ENCODE data around the gene FARS2.

FARS2 gene

GRCh38 chr6:5459346-5459745, 198.0 kb downstream of the FARS2 start:
- in situ Hi-C loops (cut with HindIII; ENCODE audit: low sequenced_read_pairs) = no loop called here

DNA sequence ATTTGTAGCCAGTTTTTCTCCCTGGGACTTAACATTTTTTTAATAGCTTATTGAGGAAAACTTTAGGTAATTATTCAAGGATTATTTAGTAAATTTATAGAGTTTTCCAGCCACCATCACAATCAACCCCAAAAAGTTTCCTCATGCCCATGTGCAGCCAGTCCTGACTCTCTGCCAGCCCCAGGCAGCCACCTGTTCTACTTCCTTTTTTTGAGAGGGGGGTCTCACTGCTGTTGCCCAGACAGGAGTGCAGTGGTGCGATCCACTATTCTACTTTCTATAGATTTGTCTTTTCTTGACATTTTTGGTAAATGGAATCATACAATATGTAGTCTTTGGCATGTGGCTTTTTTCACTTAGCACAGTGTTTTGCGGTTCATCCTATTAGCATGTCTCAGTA, 200.1 kb downstream of the FARS2 start:
- in situ Hi-C loops (cut with HindIII; ENCODE audit: low sequenced_read_pairs) = no loop called here

GRCh38 chr6:5462856-5463255, 201.5 kb downstream of the FARS2 start:
- in situ Hi-C loops (cut with HindIII; ENCODE audit: low sequenced_read_pairs) = no loop called here

GRCh38 chr6:5463690-5464089, 202.4 kb downstream of the FARS2 start:
- in situ Hi-C loops (cut with HindIII; ENCODE audit: low sequenced_read_pairs) = no loop called here

GRCh38 chr6:5464099-5464885, 203.0 kb downstream of the FARS2 start:
- in situ Hi-C loops (cut with HindIII; ENCODE audit: low sequenced_read_pairs) = no loop called here

DNA sequence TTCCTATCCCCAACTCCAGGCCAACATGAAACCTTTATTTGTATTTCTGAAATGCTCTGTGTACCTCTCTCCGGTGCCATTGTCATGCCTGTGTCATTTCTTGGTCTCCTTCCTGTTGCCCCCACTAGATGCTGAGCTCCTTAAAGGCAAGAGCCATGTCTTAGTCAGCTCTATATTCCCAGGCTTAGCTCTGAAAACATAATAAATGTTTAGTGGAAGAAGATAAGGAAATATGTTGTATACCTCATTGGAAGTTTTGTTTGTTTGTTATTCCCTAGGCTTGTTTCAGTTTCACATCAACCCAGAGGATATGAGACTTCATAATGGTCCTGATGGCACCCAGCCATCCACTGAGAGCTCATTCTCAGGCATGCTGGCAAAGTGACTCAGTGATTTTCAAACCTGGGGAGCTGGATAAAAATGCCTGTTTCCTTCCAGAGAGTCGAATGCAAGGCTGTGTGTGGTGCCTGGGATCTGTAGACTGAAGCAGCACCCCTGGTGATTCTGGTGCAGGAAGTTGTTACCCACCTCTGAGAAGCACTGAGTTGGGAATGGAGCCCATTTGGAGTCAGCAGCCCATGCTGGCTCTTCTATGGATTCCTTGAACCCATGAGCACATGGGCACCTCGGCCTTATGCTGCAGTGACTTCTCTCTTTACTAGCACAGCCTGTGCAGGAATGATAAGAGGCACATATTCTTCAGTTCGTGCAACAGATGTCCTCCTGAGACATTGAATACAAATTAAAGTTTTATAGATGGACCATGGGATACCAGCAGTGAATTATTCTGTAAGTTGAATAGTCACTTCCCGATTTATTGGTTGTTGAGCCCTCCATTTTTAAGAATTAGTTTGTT, 205.2 kb downstream of the FARS2 start:
- in situ Hi-C loops (cut with HindIII; ENCODE audit: low sequenced_read_pairs) = no loop called here

- in situ Hi-C loops (cut with HindIII; ENCODE audit: low sequenced_read_pairs) = no loop called here
Measured at GRCh38 chr6:5468586-5468985, 207.3 kb downstream of the FARS2 start.

DNA sequence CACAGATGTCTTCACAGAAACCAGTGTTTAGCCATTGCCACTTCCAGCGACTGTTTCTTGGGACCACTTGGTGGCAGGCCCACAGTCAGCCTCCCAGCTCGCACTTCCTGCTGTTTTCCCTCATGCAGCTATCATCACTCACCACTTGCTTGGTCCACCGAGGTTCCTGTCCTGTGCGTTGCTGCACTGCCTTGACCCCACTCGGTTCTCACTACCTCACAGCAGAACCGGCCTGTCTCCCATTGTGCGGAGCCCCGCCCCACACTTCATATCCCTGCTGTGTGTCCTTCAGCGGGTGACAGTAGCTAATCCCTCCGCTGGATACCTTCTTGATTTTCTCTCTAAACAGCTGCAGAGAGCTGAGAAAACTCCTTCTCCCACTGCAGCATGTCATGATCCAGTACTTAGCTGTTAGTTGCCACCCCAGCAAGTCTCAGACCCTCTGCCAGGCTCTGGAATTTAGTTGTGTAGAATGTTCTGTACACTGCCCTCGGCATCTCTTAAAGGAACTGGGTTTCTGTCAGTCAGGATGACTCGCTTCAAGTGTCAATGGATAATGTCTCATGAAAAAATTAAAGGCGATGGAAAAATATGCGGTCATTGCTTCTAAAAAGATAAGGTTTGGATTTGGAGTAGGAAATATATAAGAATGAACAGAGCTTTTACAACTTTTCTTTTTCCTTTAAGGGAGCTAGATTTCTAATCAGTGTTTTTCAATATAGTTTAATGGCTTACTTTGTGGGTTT, 208.0 kb downstream of the FARS2 start:
- in situ Hi-C loops (cut with HindIII; ENCODE audit: low sequenced_read_pairs) = no loop called here

- in situ Hi-C loops (cut with HindIII; ENCODE audit: low sequenced_read_pairs) = no loop called here
Measured at GRCh38 chr6:5471044-5471443, 209.7 kb downstream of the FARS2 start.

DNA sequence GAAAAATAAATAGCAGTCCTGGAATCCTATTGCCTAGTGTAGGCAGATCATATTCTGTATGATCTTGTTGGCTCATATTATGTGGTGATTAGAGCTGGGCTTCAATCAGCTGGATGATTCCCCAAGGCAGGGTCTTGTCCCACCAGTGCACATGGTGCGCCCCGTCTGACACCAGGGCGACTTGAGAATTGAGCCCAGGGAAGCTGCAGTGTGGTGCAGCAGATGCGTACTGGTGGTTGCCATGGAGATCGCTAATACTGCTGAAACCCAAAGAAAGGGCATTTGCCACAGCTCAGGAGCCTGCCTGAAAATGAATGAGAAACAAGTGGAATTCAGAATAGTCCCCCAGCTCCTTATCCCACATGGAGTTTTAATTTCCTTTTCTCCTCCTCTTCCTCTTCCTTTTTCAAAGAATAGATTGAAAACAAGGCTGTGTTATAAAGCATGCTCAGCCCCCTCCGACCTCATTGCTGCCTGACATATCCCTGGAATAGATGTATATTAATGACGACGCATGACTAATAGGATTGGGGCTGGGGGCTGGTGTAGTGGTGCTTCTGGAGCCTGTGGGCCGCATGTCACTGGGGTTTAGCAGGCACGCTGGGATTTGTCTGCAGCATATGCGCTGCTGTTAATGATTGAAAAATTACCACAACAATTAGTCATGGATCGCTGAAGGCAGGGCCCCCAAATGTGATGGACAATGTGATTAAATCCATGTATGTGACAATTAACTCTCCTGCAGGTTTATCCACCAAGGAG, 210.5 kb downstream of the FARS2 start:
- in situ Hi-C loops (cut with HindIII; ENCODE audit: low sequenced_read_pairs) = no loop called here

DNA sequence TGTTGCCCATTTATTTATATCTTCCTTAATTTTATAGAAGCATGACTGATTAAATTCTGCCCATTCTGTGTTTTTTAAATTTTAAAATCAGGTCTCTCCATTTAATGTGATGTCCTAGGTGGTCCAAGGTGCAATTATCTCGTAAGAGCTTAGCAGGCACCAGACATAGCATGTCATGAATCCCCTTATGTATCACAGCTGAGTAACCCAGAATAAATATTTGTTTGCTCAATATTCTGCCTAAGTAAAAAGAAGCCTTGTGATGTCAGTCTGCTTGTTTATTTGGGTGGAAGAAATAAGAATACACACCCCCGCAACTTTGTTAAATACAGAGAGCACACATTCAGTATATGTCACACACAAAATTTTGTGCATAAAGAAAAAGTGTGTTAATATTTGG, 211.3 kb downstream of the FARS2 start:
- in situ Hi-C loops (cut with HindIII; ENCODE audit: low sequenced_read_pairs) = no loop called here

DNA sequence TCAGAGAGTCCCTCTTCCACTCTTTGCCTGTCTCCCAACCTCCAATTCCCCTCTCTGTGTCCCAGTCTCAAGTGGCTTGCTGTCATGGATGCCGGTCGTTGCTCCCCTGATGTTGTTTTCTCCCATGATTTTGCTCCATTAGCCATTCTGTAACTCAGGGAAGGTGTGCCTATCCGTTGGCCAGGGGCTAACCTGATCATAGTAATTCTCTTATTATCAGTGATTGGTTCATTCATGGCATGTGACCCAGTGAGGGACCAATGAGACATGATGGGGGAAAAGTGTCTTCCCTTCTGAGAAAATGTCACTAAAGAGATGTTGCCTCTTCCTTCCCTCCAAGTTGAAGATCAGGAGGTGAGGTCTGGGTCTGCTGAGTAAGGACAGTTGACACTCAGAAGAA, 214.5 kb downstream of the FARS2 start:
- in situ Hi-C loops (cut with HindIII; ENCODE audit: low sequenced_read_pairs) = no loop called here

GRCh38 chr6:5478380-5478779, 217.1 kb downstream of the FARS2 start:
- in situ Hi-C loops (cut with HindIII; ENCODE audit: low sequenced_read_pairs) = no loop called here

- in situ Hi-C loops (cut with HindIII; ENCODE audit: low sequenced_read_pairs) = no loop called here
Measured at GRCh38 chr6:5481033-5481432, 219.7 kb downstream of the FARS2 start.

DNA sequence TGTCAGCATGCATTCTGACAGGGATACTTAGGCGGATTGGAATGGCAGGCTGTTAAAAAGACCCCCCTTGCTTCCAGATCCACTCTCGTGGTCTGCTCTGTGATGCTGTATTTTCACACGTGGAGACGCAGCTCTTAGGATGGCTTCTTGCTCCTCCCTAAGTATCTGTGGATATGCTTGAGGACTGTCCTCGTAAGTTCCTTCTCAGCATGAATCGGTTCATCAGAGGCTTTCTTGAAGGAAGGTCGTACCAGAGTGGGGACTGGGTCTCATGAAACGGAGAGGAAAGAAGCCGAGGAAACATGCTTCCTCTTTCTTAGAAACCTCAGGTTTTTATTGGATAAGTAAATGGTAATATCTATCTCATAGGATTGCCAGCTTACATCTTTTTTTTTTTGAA, 220.4 kb downstream of the FARS2 start:
- in situ Hi-C loops (cut with HindIII; ENCODE audit: low sequenced_read_pairs) = no loop called here

DNA sequence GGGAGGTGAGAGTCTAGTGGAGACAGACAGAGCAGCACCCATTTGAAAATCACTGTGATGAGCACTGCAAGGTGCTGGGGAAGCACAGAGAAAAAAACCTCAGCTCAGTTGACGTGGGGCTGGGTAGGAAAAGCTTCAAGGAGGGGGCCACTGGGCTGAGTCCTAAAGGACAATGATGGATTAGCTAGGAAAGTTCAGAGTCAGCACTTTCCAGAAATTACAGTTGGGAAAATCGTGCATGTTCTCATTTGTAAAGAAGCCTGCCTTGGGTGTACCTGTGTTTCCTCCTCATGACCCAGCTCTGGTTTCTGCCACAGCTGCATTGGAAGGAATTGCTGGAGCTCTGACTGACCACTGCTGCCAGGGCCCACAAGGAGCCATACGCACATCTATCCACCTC, 221.3 kb downstream of the FARS2 start:
- in situ Hi-C loops (cut with HindIII; ENCODE audit: low sequenced_read_pairs) = no loop called here

GRCh38 chr6:5484692-5485091, 223.4 kb downstream of the FARS2 start:
- in situ Hi-C loops (cut with HindIII; ENCODE audit: low sequenced_read_pairs) = no loop called here

- in situ Hi-C loops (cut with HindIII; ENCODE audit: low sequenced_read_pairs) = no loop called here
Measured at GRCh38 chr6:5486214-5486613, 224.9 kb downstream of the FARS2 start.

DNA sequence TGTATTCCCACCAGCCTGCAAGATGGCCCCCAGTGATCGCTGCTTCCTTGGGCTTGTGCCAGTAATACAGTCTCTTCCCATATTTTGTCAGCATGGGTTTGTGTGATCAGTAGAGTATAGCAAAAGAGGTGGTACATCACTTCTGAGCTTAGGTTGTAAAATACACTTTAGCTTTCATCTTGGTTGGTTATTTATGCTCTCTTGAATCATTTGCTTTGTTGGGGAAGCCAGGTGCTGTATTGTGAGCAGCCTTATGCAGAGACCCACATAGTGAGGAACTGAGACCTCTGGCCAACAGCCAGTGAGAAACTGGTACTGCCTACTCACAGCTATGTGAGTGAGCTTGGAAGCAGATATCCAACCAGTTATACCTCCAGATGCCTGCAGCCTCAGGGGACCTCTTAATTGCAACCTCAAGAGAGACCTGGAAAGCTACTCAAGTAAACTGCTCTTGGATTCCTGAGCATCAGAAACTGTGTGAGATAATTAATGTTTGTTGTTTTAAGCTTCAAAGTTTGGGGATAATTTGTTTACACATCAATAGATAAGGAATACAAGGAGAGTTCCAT, 229.3 kb downstream of the FARS2 start:
- in situ Hi-C loops (cut with HindIII; ENCODE audit: low sequenced_read_pairs) = no loop called here

GRCh38 chr6:5492356-5492755, 231.0 kb downstream of the FARS2 start:
- in situ Hi-C loops (cut with HindIII; ENCODE audit: low sequenced_read_pairs) = no loop called here
